ENCODE data around the gene C6orf163. TPM values are rescaled to one million over a fixed set of nuclear protein-coding genes. Genes with fewer than 3 reads are reported as not detected.
A peak's percentile ranks its signal among the peaks of the same experiment; 100 is the strongest.

Gene C6orf163
- total RNA-seq, 2 donors from 2014 or later: 2.7 to 3.7 TPM

DNA sequence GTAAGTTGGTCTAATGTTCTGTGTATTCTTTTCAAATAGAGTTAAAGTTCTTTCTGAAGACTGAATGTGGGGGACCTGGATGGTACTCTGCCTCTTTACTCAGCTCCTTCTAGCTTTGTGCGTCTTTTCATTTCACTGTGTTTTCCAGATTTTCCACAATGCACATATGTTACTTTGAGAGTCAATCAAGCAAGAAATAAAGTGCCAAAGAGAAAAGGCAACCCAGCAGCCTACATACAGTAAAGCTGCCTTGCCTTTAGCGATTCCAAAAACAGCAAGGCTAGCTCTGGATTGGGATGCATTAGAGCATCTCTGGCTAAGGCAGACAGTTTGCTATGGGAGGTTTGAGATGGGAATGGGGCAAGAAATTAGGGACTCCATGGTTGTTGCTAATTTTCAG lies 5.3 kb downstream of the C6orf163 start:
- DNase-seq (no peak), ATAC-seq (no peak)
- intact Hi-C loops (cut with DNase I, micrococcal nuclease): no loop called here

DNA sequence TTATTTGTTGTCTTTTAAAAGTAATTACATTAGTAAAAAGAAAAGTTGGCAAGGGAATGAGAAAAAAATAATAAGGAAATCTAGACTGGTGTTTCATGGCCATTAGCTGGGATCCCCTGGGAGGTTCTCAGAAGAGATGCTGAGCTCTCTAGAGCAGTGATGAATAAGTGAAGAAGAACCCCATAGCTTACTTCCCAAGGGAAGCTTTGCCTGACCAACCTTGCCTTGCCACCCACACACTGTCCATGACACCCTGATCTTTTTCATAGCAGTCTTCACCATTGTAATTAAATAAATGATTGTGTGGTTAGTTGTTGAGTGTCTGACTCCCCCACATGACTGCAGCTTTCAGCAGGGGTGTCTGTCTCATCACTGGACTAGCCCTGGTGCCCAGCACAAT lies 5.9 kb downstream of the C6orf163 start:
- ATAC-seq: no peak
- DNase-seq: no peak
- intact Hi-C loops (cut with DNase I, micrococcal nuclease): no loop called here

DNA sequence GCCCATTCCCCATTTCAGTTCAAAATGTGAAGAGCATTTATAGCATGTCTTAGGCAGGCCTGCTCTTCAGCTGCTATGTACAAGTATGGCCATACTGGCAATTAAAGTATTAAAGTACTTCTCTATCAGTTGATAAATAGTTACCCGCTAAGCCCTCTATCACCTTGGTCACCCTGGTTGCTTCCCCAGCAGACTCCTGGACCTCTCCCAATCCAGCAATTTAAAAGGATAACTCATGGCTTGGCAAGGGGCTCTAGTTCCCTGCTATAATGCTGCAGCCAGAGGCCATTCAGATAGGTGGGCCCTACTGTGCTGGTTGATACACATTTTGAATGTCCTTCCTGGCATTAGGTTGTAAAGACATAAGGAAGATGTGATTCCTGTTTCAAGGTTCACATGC lies 7.0 kb downstream of the C6orf163 start:
- ATAC-seq: no peak
- intact Hi-C loops (cut with DNase I, micrococcal nuclease): no loop called here
- DNase-seq: no peak

DNA sequence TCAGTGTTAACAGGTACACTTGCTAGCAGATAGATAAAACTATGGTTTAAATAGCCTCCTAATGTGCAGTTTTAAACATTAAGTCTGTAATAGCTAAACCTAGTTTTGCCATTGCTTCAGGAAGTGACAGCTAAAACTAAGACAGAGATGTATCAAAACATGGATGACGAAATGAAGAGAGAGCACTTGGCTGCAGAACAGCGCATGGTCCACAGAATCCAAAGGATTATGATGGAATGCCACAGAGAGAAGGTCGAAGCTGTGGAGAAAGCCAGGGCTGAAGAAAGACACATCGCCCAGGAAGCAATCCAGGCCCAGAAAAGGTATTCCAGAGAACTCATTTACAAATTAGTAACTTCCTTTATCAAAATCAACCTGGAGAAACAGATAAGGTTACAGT lies 11.6 kb downstream of the C6orf163 start:
- intact Hi-C loops (cut with DNase I, micrococcal nuclease): no loop called here
- ATAC-seq (no peak), DNase-seq (no peak)

DNA sequence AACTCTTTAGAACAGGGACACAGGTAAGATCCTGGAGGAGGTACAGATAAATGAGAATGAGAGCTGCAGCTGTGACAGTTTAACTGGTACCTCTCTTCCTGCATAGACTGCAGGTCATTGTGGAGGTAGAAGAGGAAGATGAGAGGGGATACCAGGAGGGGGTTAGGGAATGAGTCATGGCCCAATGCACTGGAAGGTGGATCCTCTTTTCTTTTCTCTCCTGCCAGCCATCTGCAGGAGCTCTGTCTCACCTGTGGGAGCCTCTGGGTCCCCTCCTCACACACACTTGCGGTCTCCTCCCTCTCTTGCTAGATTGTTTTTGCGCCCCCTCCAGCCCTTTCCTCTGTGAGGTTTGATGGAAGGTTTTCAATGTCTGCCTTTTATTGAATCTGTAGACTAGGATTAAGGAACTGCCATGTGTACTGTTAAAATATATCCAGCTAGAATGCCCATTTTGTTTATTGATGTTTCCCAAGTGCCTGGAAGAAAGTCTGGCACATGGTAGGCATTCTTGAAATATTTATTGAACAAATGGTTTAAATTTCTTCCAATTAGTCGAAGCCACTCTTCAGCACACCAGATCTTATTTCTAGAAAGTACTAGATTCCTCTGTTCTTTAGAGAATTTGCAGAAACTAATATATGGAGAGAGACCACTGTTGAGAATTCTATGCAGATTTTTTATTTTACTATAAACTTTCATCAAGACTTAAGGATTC lies 13.0 kb downstream of the C6orf163 start:
- intact Hi-C loops (cut with DNase I, micrococcal nuclease): no loop called here
- DNase-seq (no peak), ATAC-seq (no peak)

DNA sequence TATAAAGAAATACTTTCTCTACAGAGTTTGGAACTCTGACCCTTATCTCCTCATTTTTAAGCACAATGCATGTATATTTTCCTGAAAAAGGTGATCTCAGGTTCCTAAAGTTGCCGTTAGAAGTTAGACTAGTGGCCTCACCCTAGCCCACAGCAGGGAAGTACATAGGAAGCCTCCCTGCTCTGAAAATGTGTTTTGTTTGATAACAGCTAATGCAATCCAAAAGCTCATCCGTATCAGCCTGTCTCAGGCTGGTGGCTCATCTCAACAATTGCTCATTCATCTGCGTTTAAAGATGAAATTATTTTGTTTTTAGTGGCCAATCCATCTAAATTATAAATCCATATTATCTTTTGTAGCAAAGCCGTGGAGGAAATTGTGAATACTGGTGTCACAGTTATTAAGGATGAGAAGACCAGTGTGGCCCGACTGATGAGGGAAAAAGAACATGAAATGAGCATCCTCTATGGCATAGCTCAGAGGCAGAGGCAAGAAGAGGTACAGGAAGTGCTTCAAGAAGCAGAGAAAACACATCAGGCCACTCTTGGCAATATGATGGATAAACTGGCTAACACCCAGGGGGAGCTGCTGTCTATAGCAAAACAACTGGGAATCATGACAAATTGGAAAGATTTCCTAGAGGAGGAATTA lies 20.1 kb downstream of the C6orf163 start:
- intact Hi-C loops (cut with DNase I, micrococcal nuclease): no loop called here

DNA sequence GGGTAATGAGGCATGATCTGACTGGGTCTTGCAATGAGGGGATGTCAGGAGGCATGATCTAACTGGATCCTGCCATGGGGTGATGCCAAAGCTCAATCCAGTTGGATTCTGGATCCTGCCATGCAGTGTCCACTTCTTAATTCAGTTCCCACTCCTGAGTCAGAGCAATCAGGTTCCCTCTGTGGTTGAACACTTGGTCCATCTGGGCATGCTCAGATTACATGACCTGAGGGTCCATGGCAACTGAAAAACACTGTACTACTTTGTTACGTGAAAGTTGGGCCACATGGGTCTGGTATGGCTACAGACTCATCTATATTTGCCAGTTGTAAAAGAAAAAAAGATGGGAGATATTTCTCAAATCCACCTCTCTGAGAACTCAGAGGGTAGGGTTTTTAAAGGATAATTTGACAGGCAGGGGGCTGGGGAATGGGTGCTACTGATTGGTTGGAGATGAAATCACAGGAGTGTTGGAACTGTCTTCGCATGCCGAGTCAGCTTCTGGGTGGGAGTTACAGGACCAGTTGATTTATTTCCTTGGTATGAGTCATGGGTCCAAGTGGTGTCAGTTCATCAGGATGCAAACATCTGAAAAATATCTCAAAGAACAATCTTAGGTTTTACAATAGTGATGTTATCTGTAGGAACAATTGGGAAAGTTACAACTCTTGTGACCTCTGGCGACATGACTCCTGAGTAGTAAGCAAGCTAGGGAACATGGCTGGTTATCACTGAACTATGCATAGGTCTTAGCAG lies 21.6 kb downstream of the C6orf163 start:
- ATAC-seq (no peak), DNase-seq (no peak)
- intact Hi-C loops (cut with DNase I, micrococcal nuclease): no loop called here

More for the DNA sequence above, 20.1 kb downstream of the C6orf163 start:
- ATAC-seq: no peak
- no peak for DNase-seq

DNA sequence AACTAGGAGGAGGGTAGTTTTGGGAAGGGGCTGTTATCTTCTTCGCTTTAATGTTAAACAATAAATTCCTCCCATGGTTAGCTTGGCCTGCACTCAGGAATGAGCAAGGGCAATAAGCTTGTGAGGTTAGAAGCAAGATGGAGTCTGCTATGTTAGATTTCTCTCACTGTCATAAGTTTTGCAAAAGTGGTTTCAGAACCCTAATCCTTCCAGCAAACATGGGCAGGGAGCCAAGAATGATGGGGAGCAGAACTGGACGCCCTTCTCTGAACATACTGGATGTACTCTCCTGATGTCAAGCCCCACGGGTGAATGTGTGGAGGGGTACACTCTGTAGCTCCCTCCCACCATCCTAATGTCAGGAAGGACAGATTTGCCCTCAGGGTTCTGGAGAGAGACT lies 22.3 kb downstream of the C6orf163 start:
- intact Hi-C loops (cut with DNase I, micrococcal nuclease): no loop called here
- ATAC-seq (no peak), DNase-seq (no peak)

DNA sequence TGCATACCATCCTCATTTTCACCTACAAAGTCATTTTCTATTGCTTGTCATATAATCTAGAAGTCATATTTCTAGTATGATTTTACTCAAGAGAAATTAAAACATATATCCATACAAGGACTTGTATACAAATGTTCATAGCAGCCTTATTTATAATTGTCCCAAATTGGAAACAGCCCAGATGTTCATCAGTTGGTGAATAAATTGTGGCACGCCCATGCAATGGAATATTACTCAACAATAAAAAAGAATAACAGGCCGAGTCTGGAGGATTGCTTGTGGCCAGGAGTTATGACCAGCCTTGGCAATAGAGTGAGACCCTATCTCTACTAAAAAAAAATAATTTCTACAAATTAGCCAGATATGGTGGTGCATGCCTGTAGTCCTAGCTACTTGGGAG lies 28.8 kb downstream of the C6orf163 start:
- DNase-seq (no peak), ATAC-seq (no peak)
- intact Hi-C loops (cut with DNase I, micrococcal nuclease): no loop called here

DNA sequence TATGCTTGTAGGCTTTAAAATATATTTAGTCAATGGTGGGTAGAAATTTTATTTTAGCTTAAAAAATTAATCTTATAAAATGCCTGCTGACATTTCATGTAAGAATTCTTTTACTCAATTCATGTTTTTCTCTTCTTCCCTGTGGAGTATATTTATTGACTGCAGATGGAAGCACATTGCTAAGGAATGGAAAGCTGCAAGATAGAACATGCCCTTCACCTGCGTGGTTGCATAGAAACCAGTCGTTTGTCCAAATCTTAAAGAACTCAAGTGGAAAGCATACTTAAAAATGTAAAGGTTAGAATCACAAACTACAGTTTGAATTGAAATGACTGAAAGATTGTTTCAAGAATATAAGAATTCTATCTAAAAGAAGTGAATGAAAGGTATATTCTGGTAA lies 30.7 kb downstream of the C6orf163 start:
- ATAC-seq (no peak), DNase-seq (no peak)
- intact Hi-C loops (cut with DNase I, micrococcal nuclease): no loop called here

DNA sequence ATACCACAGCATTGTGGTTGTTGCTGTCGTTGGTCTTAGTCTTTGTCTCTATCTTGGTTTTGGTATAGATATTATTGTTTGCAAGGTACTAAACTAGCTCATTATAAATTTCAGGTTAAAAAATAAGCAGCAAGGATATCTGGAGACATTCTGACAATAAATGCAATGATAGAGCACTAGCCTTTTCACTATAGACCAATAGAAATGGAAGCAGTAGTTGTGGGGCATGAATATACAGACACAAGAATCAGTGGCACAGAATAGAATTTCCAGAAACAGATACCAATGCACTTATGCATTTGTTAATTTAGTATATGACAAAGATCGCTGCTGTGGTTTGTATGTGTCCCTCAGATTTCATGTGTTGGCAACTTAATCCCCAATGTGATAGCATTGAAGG lies 32.0 kb downstream of the C6orf163 start:
- ATAC-seq: no peak
- no peak for DNase-seq
- intact Hi-C loops (cut with DNase I, micrococcal nuclease): no loop called here

DNA sequence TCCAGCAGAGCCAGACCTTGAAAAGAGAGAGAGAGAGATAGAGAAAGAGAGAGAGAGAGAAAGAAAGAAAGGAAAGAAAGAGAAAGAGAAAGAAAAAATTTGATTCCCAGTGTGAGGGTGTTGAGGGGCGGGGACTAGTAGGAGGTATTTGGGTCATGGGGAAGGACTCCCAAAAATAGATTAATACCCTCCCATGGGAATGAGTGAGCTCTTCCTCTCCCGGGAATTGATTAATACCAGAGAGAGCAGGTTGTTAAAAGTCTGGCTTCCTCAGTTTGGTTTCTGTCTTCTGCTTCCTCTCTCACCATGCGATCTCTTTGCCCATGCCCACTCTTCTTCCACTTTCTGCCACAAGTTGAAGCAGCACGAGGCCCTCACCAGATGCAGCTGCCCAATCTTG lies 34.3 kb downstream of the C6orf163 start:
- intact Hi-C loops (cut with DNase I, micrococcal nuclease): no loop called here
- DNase-seq: no peak
- ATAC-seq: no peak

DNA sequence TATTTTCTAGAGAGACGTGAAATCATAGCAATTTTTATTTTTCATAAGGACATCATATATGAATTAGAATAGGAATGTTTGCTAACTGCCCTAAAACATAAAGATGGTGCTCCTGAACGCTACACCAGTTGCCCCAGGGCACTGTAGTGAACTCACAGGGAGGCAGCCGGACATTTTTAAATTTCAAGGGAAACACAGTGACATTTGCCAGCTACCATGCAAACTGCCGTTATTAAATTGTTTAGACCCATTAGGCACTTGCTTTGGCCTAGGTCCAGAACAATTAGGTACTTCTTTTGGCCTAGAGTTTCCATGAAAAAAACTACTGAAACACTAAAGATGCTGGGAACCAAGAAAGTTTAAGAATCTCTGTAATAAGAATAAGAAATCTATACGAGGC lies 38.2 kb downstream of the C6orf163 start:
- intact Hi-C loops (cut with DNase I, micrococcal nuclease): no loop called here
- ATAC-seq (no peak), DNase-seq (no peak)

DNA sequence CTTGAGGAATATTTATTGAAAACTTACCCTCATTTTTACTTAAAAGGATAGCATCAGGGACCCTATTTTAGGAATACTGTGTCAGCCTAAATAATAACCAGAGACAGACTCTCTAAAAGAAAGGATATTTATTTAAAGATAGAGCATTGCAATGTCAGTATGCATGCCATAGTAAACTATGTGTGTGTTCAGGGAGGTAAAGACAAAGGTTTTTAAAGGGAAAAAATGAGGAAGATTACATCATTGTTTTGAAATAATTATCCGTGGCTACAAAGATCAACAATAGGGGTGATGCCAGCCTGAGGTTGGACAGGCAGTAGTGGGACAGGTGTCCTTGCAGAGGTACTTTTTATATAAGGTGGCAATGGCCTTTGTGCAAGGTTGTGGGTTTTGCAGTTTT lies 39.4 kb downstream of the C6orf163 start:
- intact Hi-C loops (cut with DNase I, micrococcal nuclease): no loop called here
- ATAC-seq (no peak), DNase-seq (no peak)

DNA sequence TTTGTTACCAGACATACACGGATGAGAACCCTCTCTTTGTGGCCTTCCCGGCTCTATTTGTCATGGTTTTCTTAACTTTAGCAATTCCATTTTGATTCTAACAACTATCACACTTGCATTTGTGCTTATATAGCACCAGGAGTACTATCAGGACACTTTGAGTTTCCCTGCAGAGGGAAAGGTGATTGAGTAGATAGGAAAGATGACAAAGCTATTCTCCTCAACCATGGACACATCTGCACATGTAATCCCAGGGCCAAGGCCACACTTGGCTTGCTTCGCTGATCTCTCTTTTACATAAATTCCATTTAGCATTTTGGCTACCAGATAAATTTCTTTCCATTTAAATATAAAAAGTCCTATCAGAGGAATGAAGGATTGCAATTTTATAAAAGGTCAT lies 39.8 kb downstream of the C6orf163 start:
- DNase-seq: no peak

DNA sequence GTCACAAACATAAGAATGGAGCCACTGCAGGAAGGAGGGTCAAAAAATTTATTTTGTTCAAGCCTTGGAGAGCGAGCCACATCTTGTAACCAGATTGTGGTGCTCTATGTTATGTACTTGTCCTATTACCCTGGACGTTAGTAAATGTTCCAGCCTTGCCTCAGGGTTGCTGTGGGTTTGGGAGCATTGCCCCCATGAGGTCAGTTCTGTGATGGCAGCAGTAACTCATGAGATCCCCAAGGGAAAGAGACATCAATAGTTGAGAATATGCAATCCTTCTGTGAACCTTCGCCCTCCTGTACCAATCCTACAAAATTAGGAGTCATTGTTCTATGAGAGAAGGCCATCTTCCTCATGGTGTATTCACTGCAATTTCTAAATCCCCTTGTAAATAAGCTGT lies 46.7 kb downstream of the C6orf163 start:
- peak; percentile 71 for ATAC-seq
- peak in 1 of 2 donors; percentile 8 for DNase-seq
- intact Hi-C loops (cut with DNase I, micrococcal nuclease): no loop called here

More for the DNA sequence above, 39.8 kb downstream of the C6orf163 start:
- ATAC-seq: no peak
- intact Hi-C loops (cut with DNase I, micrococcal nuclease): no loop called here

DNA sequence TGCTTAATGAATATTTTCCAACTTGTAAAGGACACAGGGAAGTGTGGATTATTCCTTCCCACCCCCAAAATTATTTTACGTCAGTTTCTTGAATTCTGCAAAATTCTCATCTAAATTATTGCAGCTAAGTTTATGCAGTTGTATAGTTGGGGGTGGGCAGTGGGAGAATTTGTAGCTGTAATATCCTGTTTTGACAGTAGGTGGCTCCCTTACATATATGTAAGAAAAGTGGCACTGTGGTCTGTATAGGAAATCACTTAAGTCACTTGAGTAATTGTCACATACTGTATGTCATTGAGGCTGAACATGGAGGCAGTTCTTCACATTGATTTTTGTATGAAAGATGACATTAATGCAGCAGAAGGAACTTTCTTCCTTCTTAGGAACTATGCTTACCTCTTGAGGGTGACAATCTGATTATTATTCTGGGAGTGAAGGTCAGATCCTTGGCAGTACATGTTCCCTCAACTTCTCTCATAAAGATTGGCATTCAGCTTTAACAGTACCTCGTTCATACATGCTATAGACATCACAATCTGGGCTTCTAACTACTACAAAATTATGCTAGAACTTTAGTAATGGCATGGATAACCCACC lies 48.5 kb downstream of the C6orf163 start:
- ATAC-seq (peak; percentile 93), DNase-seq (peak in 1 of 2 donors; percentile 9)
- intact Hi-C loops (cut with DNase I, micrococcal nuclease): no loop called here

DNA sequence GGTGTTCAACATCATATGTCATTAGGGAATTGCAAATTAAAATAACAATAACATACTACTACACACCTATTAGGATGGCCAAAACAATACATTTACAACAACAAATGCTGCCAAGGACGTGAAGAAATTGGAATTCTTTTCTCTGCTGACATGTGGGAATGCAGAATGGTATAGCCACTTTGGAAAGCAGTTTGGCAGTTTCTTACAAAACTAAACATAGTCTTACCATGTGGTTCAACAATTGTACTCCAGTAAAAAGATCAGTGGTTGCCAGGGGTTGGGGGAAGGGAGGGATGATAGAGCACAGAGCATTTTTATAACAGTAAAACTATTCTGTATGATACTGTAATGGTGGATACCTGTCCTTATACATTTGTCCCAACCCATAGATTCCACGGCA lies 50.8 kb downstream of the C6orf163 start:
- intact Hi-C loops (cut with DNase I, micrococcal nuclease): no loop called here
- ATAC-seq: no peak
- DNase-seq: no peak

DNA sequence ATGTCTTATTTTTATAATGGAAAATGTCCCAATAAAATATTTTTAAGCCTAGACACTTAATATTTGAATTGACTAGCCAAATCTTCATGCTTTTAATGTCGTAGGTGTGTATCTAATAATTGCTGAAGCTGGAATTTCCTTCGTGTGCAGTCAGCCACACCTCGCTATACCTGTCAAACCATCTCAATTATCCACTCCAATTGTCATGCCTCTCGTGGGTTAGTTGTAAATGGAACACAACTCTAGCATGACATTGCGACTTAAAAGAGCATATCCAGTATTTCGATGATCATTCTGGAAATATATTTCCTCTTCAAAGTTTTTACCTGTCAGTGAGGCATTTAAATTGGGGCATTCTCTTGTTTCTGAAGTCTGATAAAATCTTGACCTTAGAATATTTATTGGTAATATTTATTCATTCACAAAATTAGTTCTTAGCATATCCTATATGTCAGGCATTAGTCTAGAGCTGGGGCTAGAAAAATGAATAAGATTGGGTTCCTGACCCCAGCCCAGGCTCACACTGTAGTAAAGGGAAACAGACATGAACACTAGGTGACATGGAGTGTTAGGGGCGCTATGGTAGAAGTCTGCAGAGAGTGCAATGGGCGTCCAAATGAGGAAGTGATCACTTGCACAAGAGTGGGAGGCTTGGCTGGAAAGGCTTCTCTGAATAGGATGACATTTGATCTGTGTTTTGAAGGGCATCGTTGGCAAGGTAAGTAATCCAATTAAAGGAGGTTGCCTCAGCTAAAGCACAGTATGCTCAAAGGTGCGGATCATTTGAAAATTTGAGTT lies 52.2 kb downstream of the C6orf163 start:
- no peak for DNase-seq
- intact Hi-C loops (cut with DNase I, micrococcal nuclease): no loop called here
- ATAC-seq: no peak

All from left colon (tissue), 2 donors.